NCI-H2171 (cell line): ENCODE data around the gene RGS17.

ENCODE experiments used
- DNase-seq: peaks from one replicate; lab custom pipeline; 2025; lab: John Stamatoyannopoulos, UW

The RGS17 gene

DNA sequence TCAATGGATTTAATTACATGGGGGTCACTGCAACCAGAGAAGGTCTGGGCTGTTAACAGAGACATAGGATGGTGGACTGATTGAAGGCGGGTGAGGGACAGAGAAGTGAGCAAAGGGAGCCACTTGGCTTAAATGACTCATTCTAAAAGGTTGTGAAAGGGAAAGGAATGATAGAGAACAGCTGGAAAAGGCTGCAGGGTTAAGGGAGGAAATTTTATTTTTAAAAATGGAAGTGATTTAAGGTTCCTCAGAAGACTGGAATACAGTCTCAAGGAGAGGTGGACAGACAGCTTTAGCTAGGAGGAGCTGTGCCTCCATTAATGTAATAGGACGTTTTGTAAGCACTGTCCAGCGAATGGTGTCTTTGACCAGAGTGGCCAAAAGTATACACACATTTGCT, 46.7 kb downstream of the RGS17 start:
- DNase-seq: no peak

- DNase-seq: no peak
These were observed 47.2 kb downstream of the RGS17 start for GRCh38 chr6:153083869-153084268.

- DNase-seq: no peak
These were observed 49.2 kb downstream of the RGS17 start for GRCh38 chr6:153081914-153082313.

DNA sequence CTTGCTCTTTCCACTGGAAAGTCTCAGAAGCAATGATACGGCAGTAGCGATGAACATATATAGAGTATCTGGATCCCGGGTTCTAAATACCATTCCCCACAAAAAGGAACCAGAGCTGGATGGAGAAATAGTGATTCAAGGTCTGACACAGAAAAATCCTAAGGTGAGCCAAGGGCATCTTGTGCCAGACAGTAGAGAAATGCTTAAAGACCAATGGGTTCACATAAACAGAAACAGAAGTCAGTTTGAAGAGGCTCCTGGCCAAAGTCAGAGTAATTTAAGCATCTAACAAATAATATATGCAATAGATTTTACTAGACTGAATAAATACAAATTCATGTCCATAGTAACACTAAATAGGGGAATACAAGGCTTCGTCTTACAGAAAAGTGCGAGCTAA, 54.7 kb downstream of the RGS17 start:
- DNase-seq: no peak

GRCh38 chr6:153074761-153075160, 56.3 kb downstream of the RGS17 start:
- no peak for DNase-seq

DNA sequence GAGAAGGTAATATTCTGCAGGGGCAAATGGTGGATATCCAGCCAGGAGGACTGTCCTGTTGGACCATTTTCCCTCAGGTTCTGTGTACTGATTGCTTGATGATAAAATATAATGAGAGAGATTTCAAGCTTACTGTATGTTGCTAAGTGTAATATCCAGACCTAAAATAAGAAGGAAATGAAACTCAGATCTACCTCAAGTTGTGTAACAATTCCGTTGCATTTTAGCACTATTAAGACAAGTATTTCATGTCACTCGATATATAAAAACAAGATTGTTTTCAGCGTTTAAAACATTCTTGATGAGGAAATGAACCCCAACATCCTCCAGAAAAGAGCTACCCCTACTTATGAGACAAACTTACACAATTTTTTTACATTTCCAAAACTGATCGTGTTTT, 57.2 kb downstream of the RGS17 start:
- DNase-seq: no peak

DNA sequence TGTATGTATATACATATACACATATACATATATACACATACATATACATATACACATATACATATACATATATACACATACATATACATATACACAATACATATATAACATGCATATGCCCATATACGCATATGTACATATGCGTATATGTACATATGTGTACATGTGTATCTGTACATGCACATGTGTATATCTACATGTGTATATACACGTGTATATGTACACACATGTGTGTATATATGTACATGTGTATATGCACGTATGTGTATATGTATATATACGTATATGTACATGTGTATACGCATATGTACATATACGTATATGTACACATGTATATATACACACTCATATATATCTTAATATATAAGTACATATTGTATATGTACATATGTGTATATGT, 60.3 kb downstream of the RGS17 start:
- DNase-seq: no peak

DNA sequence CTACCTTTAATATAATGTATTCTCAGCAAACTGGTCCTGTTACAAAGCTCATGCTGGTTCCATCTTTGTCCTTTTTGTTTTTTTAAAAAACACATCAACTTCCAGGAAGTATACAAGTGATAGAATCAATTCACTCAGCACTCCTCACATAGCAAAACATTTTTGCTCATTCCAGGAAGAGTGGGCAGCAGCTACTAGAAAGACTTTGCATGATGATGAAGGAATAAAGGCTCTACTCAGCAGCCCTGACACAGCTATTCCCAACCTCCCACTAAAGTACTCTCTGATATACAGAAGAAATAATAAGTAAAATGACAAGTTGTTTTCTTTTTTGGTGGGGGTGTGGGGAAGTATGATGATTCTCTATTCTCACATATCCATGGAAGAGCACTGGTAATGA, 61.2 kb downstream of the RGS17 start:
- no peak for DNase-seq

DNA sequence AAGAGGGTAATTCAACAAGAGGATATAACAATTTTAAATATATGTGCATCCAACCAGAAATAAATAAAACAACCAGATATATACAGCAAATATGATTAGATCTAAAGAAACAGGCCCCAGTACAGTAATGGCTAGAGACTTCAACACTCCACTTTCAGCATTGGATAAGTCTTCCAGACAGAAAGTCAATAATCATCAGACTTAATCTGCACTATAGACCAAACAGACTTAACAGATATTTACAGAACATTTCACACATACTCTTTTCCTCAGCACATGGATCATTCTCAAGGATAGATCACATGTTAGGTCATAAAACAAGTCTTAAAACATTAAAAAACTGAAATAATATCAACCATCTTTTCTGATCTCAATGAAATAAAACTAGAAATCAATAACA, 65.9 kb downstream of the RGS17 start:
- DNase-seq: no peak

DNA sequence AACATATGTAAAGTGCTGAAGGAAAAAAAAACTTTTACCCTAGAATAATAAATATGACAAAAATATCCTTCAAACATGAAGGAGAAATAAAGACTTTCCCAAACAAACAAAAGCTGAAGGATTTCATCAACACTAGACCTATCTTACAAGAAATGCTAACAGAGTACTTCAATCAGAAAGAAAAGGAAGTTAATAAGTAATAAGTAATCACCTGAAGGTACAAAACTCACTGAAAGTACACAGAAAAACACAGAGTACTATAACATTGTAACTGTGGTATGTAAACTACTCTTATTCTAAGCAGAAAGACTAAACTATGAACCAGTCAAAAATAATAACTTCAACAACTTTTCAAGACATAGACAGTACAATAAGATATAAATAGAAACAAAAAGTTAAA, 67.1 kb downstream of the RGS17 start:
- no peak for DNase-seq

DNA sequence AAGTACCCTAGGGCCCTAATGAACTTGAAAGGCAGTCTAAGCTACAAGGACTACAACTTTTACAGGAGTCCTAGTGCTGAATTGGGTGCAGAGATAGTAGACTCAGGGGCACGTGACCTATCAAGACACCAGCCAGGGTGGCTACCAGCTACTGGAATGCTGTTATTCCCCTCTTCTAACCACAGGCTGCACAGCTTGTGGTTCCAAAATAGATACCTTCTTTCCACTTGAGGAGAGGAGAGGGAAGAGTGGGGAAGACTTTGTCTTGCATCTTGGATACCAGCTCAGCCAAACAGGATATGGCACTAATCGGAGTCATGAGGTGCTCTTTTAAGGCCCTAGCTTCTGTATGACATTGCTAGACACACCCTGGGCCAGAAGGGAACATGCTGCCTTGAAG, 68.6 kb downstream of the RGS17 start:
- DNase-seq: no peak

DNA sequence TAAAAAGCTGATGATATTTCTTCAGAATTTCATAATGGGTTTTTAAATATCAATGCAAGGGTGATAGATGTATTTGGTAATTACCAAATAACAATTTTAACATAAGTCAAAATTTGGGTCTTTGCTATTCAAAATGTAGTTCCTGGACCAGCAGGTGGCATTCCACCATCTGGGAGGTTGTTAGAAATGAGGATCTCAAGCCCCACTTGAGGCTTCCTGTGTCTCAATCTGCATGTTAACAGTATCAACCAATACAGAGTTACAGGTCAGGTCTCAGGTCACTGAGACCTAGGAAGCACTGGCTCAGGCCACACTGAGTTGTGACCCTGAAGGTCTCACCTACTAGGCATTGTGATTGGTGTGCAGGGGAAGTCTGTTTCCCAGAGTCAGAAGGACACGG, 71.3 kb downstream of the RGS17 start:
- no peak for DNase-seq

- no peak for DNase-seq
These were observed 71.8 kb downstream of the RGS17 start for GRCh38 chr6:153059311-153059710.

GRCh38 chr6:153058909-153059308, 72.2 kb downstream of the RGS17 start:
- DNase-seq: no peak

DNA sequence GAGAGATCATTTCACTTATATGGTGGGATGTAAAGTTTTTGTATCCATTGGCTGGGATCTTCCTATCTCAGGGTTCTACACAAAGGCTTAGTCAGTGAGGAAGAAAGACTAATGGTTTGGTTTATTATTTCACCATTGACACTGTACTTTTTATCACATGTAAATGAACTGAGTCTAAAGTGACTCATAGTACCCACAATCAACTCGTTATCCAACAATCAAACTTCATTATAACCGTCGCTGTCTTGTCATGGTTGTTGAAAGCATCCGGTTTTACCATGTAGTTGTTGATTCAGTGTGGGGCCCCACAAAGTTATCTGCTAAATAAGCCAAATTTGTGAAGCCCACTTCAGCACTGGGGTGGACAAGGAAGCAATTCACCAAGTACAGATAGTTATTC, 72.8 kb downstream of the RGS17 start:
- no peak for DNase-seq

- no peak for DNase-seq
These were observed 74.8 kb downstream of the RGS17 start for GRCh38 chr6:153056308-153056707.

- DNase-seq: no peak
These were observed 79.3 kb downstream of the RGS17 start for GRCh38 chr6:153051801-153052200.

DNA sequence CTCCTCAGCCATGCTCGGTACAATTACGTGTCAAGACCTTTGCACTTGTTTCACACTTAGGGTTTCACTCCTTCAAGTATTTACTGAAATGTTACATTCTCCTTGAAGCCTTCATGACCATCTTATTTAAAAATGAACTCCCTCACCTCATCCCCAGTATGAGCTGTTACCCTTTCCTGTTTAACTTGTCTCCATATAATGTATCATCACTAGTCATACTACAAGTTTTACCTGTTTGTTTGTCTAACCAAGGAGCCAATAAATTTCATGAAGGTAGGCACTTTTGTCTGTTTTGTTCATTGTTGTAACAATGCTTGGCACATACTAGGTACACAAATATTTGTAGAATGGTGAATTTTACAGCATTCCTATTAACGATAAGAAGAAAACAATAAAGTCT, 82.5 kb downstream of the RGS17 start:
- DNase-seq: no peak

GRCh38 chr6:153047386-153047785, 83.7 kb downstream of the RGS17 start:
- no peak for DNase-seq

GRCh38 chr6:153045271-153045670, 85.8 kb downstream of the RGS17 start:
- DNase-seq: no peak

- DNase-seq: no peak
These were observed 86.8 kb downstream of the RGS17 start for GRCh38 chr6:153044295-153044694.

GRCh38 chr6:153043719-153044118, 87.4 kb downstream of the RGS17 start:
- peak; percentile 32 for DNase-seq

- DNase-seq: no peak
These were observed 92.6 kb downstream of the RGS17 start for GRCh38 chr6:153038378-153039057.

- no peak for DNase-seq
These were observed 96.9 kb downstream of the RGS17 start for GRCh38 chr6:153034139-153034538.
